Endothelial cell of umbilical vein (primary cell): ENCODE measurements around the gene HMCES. TPM values are rescaled to one million over a fixed set of nuclear protein-coding genes. Genes with fewer than 3 reads are reported as not detected.

Source experiments
- BruUV-seq: library from RNA; stranded (reverse); fragments of 400-500 nt; replicated peaks from 2 replicates; lab custom pipeline; 2021; lab: Mats Ljungman, UMichigan
- CTCF ChIA-PET: fragments of 300-600, 350-600 bp; sonication (Branson Sonifier 250); formaldehyde crosslinking; loops from one replicate; lab custom pipeline; 2021; ENCODE audit warnings: antibody characterized with exemption, inconsistent platforms; lab: Charles Lee
- POLR2A ChIA-PET: fragments of 300-600, 350-600 bp; sonication (Branson Sonifier 250); formaldehyde crosslinking; loops from one replicate; lab custom pipeline; 2021; ENCODE audit warnings: antibody characterized with exemption, inconsistent platforms; lab: Charles Lee
- DNase-seq: peaks from one replicate; pipeline ENCODE4 v3.0.0-alpha.2; 2011; ENCODE audit warnings: low read depth, low spot score
- FAIRE-seq: peaks from 2 replicates; lab custom pipeline; 2011; peaks lifted over from hg19 to GRCh38; lab: Jason Lieb, UNC
- H2AFZ ChIP-seq: 2 replicates; pipeline ENCODE4 v1.6.0; 2012; ENCODE audit warnings: low read depth, low read length, control low read depth, inconsistent platforms
- H3K27ac ChIP-seq: 2 replicates; pipeline ENCODE4 v1.5.1; 2011; ENCODE audit warnings: low read depth, mild to moderate bottlenecking, control low read depth, low read length, moderate library complexity; ENCODE audit not compliant: insufficient read depth
- H3K27me3 ChIP-seq, 2 experiments: 2 replicates each; pipeline versions ENCODE4 v1.6.0 to v1.6.1; 2011; ENCODE audit warnings: low read length in 2 of 2, mixed read lengths in 1 of 2; ENCODE audit not compliant: control insufficient read depth in 2 of 2, insufficient read depth in 2 of 2
- H3K36me3 ChIP-seq, 2 experiments: 2 replicates in 1 of 2; 3 replicates in 1 of 2; pipeline ENCODE4 v1.5.1; 2011; ENCODE audit warnings: low read length in 2 of 2, mild to moderate bottlenecking in 1 of 2, moderate library complexity in 1 of 2; ENCODE audit not compliant: control insufficient read depth in 2 of 2, insufficient read depth in 2 of 2; ENCODE audit errors: extremely low read depth in 1 of 2
- H3K4me1 ChIP-seq: 3 replicates; pipeline ENCODE4 v1.5.1; 2011; ENCODE audit warnings: mild to moderate bottlenecking, low read length; ENCODE audit not compliant: control insufficient read depth, insufficient read depth; ENCODE audit errors: extremely low read depth
- H3K4me2 ChIP-seq: 2 replicates; pipeline ENCODE4 v1.6.1; 2011; ENCODE audit warnings: low read length, control low read depth, mixed read lengths; ENCODE audit not compliant: insufficient read depth
- H3K4me3 ChIP-seq, 3 experiments: fragments of 200-600 bp in 1 of 3; sonication (generic), shearing (Covaris generic) in 1 of 3; replicated peaks in 1 of 3; 2 replicates each; pipeline ENCODE4 v1.5.1; 2011 to 2016; ENCODE audit warnings: control low read depth in 3 of 3, low read length in 3 of 3, mild to moderate bottlenecking in 2 of 3, inconsistent platforms in 1 of 3, low read depth in 1 of 3, moderate library complexity in 1 of 3; ENCODE audit not compliant: insufficient read depth in 1 of 3
- H3K79me2 ChIP-seq: 2 replicates; pipeline ENCODE4 v1.6.0; 2012; ENCODE audit warnings: low read length, inconsistent platforms; ENCODE audit not compliant: control insufficient read depth, insufficient read depth
- H3K9ac ChIP-seq: replicated peaks from 2 replicates; pipeline ENCODE3; 2011; ENCODE audit warnings: low read length, control low read depth; ENCODE audit not compliant: insufficient read depth; ENCODE audit errors: extremely low read depth
- H3K9me1 ChIP-seq: replicated peaks from 3 replicates; pipeline ENCODE4 v1.6.0; 2011; ENCODE audit warnings: mild to moderate bottlenecking, low read length; ENCODE audit not compliant: control insufficient read depth, insufficient read depth; ENCODE audit errors: extremely low read depth
- H3K9me3 ChIP-seq: replicated peaks from 2 replicates; pipeline ENCODE4 v1.5.1; 2012; ENCODE audit warnings: low read length, inconsistent platforms; ENCODE audit not compliant: control insufficient read depth, insufficient read depth
- H4K20me1 ChIP-seq: replicated peaks from 2 replicates; pipeline ENCODE3; 2011; ENCODE audit warnings: mild to moderate bottlenecking, low read length; ENCODE audit not compliant: control insufficient read depth, insufficient read depth; ENCODE audit errors: extremely low read depth
- EZH2 ChIP-seq: IDR thresholded peaks from 2 replicates; pipeline ENCODE4 v1.6.1; 2012; ENCODE audit warnings: borderline replicate concordance, low read depth, mild to moderate bottlenecking, moderate library complexity, low read length, inconsistent platforms; ENCODE audit not compliant: severe bottlenecking
- FOS ChIP-seq: IDR thresholded peaks from 2 replicates; pipeline ENCODE4 v1.6.1; 2011; ENCODE audit warnings: mild to moderate bottlenecking, low read length, moderate library complexity, borderline replicate concordance; ENCODE audit not compliant: insufficient read depth
- GATA2 ChIP-seq: IDR thresholded peaks from 2 replicates; pipeline ENCODE4 v1.7.0; 2011; ENCODE audit warnings: low read depth, mild to moderate bottlenecking, moderate library complexity, mixed read lengths, low read length; ENCODE audit not compliant: insufficient read length, insufficient read depth
- JUN ChIP-seq: IDR thresholded peaks from 2 replicates; pipeline ENCODE4 v1.6.1; 2011; ENCODE audit warnings: borderline replicate concordance, low read depth; ENCODE audit not compliant: insufficient read length, insufficient read depth
- MYC ChIP-seq: IDR thresholded peaks from one replicate; pipeline ENCODE4 v1.6.1; 2011; ENCODE audit warnings: mild to moderate bottlenecking, low read depth, low read length
- POLR2A ChIP-seq: IDR thresholded peaks from 2 replicates; pipeline ENCODE4 v1.6.1; 2012; ENCODE audit warnings: low read depth, mild to moderate bottlenecking, control low read depth, low read length
- POLR2AphosphoS5 ChIP-seq: IDR thresholded peaks from 2 replicates; pipeline ENCODE4 v1.6.1; 2012; ENCODE audit warnings: low read depth, mild to moderate bottlenecking, control low read depth, low read length, moderate library complexity; ENCODE audit not compliant: insufficient read depth
- dilution Hi-C: fragments of 300-500 bp; cut with MboI; formaldehyde crosslinking; loops from one replicate; pipeline ENCODE4 v1.15.0; 2019; ENCODE audit warnings: low sequenced_read_pairs; ENCODE audit not compliant: extremely low pct_ligation_motif_present
- intact Hi-C: fragments of 100-400 bp; cut with micrococcal nuclease; formaldehyde crosslinking; loops from one replicate; pipeline ENCODE4 v1.10.0; 2022
- polyA plus RNA-seq, 4 experiments: library from polyadenylated mRNA; depleted of rRNA in 3 of 4; stranded (reverse) in 3 of 4; unstranded in 1 of 4; fragments of >200 nt; gene quantifications; 2 replicates each; pipeline versions ENCODE4 v1.2.1 to v1.2.3, GENCODE V29; 2011 to 2012; ENCODE audit warnings: missing spikeins in 1 of 4
- total RNA-seq: library from RNA; stranded (reverse); gene quantifications from 2 replicates; pipeline ENCODE4 v1.2.3, GENCODE V29; 2021
- TF ChIP-seq, protein P1 (sequence below): IDR thresholded peaks from 2 replicates; pipeline ENCODE4 v1.6.1; 2011; ENCODE audit not compliant: insufficient read depth, insufficient read length
- TF ChIP-seq, protein P2 (sequence below), 2 donors: IDR thresholded peaks; 1 replicate in 1 of 2; 2 replicates in 1 of 2; pipeline ENCODE4 v1.5.1; 2011; ENCODE audit warnings: low read length in 2 of 2, mild to moderate bottlenecking in 2 of 2, moderate library complexity in 2 of 2, control low read depth in 1 of 2, inconsistent platforms in 1 of 2, low read depth in 1 of 2; ENCODE audit not compliant: insufficient read depth in 1 of 2; ENCODE audit errors: extremely low read depth in 1 of 2

HMCES gene
- total and polyA plus RNA-seq, 2 donors (not counting 3 experiments of a cell fraction or from before 2014, with no cell fraction given): 30.6 to 40.8 TPM

GRCh38 chr3:129233538-129233937 is 45.1 kb upstream of the HMCES start:
- H3K9me1 ChIP-seq: no peaks in the 10 kb centered on the region
- H3K9me3 ChIP-seq: no peaks in the 10 kb centered on the region
- TF ChIP-seq POLR2AphosphoS5 (no peak), MYC (no peak), EZH2 (no peak), FOS (no peak), POLR2A (no peak), GATA2 (no peak), JUN (no peak)
- TF ChIP-seq, protein P1, sequence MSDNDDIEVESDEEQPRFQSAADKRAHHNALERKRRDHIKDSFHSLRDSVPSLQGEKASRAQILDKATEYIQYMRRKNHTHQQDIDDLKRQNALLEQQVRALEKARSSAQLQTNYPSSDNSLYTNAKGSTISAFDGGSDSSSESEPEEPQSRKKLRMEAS: no peak
- TF ChIP-seq, protein P2, sequence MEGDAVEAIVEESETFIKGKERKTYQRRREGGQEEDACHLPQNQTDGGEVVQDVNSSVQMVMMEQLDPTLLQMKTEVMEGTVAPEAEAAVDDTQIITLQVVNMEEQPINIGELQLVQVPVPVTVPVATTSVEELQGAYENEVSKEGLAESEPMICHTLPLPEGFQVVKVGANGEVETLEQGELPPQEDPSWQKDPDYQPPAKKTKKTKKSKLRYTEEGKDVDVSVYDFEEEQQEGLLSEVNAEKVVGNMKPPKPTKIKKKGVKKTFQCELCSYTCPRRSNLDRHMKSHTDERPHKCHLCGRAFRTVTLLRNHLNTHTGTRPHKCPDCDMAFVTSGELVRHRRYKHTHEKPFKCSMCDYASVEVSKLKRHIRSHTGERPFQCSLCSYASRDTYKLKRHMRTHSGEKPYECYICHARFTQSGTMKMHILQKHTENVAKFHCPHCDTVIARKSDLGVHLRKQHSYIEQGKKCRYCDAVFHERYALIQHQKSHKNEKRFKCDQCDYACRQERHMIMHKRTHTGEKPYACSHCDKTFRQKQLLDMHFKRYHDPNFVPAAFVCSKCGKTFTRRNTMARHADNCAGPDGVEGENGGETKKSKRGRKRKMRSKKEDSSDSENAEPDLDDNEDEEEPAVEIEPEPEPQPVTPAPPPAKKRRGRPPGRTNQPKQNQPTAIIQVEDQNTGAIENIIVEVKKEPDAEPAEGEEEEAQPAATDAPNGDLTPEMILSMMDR (IDR thresholded peaks at IDR 0.05; ENCODE audit: extremely low read depth in 1 of 2, insufficient read depth in 1 of 2, low read depth in 1 of 2, low read length in 2 of 2): no peak
- no peaks in the 10 kb centered on the region for H3K27me3 ChIP-seq
- intact Hi-C loops (no loop called here), dilution Hi-C loops (no loop called here)
- no peak overlapping the region for H3K4me3 ChIP-seq
- CTCF ChIA-PET: interaction anchor here (0.7 to 1.2 kb wide), 2 partner anchors 12 to 54 kb away, joined by 3 to 8 read pairs; no protein-coding TSS in a partner anchor
- FAIRE-seq (no peak), DNase-seq (no peak)
- H3K4me1 ChIP-seq: peaks cover 12% of the 10 kb centered on the region
- no peaks in the 10 kb centered on the region for H3K36me3 ChIP-seq
- POLR2A ChIA-PET: no interaction called here
- no peak overlapping the region for H3K4me2 ChIP-seq
- H3K79me2 ChIP-seq: no peaks in the 10 kb centered on the region
- H3K27ac ChIP-seq: no peak overlapping the region
- H2AFZ ChIP-seq: no peak overlapping the region
- no peaks in the 10 kb centered on the region for H4K20me1 ChIP-seq
- no peak overlapping the region for H3K9ac ChIP-seq
- BruUV-seq: no TSS peak
